Activated CD8-positive, alpha-beta memory T cell treated with anti-CD3 and anti-CD28 coated beads for 4 hours (primary cell): ENCODE results near the gene KCNS3.

Experiments used
- DNase-seq, 2 donors: peaks; one replicate each; pipeline ENCODE4 v3.0.0-alpha.2; 2020; ENCODE audit warnings: low read depth in 2 of 2

Gene KCNS3, protein sequence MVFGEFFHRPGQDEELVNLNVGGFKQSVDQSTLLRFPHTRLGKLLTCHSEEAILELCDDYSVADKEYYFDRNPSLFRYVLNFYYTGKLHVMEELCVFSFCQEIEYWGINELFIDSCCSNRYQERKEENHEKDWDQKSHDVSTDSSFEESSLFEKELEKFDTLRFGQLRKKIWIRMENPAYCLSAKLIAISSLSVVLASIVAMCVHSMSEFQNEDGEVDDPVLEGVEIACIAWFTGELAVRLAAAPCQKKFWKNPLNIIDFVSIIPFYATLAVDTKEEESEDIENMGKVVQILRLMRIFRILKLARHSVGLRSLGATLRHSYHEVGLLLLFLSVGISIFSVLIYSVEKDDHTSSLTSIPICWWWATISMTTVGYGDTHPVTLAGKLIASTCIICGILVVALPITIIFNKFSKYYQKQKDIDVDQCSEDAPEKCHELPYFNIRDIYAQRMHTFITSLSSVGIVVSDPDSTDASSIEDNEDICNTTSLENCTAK

DNA sequence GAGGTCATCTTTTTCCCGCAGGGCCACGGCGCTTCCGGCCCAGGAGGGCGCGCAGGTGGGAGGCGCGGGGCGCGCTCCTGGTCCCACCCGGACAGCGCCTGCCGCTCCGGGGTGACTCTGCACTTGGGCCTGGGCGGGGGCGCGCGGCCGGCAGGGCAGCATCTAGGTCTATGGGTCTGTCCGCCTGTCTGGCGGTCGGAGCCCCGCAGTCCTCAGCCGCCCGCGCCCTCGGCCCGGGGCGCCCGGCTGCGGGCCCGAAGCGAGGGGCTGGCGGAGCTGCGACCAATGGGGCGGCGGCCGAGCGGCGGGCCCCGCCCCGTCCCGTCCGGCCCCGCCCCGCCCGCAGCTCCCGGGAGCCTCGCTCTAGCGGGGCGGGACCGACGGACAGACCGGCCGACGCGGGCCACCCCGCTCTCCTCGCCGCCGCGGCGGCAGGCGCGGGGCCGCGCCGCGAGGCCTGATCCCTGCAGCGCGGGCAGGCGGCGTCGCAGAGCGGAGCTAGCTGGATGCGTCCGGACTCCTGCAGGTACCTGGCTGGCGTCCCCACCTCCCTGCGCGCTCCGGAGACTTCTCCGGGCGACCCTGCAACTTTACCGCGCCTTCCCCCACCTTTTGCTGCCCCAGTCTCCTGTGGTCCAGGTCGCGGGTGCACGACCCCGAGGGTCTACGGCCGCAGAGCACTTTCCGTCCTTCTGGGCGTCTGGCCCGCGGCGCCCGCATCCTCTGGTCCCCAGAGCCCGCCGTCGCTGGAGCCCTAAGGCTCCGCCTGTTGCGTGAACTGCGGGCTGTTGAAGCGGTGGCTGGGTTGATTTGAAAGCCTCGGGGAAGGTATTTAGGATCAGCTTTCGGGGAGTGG, at the start of gene KCNS3:
Gene KCNS3 (plus strand): TSS at position 387 of the 856 bp plus-strand sequence. CDS start 52,342 bp downstream, outside the sequence.
- DNase-seq: no peak

DNA sequence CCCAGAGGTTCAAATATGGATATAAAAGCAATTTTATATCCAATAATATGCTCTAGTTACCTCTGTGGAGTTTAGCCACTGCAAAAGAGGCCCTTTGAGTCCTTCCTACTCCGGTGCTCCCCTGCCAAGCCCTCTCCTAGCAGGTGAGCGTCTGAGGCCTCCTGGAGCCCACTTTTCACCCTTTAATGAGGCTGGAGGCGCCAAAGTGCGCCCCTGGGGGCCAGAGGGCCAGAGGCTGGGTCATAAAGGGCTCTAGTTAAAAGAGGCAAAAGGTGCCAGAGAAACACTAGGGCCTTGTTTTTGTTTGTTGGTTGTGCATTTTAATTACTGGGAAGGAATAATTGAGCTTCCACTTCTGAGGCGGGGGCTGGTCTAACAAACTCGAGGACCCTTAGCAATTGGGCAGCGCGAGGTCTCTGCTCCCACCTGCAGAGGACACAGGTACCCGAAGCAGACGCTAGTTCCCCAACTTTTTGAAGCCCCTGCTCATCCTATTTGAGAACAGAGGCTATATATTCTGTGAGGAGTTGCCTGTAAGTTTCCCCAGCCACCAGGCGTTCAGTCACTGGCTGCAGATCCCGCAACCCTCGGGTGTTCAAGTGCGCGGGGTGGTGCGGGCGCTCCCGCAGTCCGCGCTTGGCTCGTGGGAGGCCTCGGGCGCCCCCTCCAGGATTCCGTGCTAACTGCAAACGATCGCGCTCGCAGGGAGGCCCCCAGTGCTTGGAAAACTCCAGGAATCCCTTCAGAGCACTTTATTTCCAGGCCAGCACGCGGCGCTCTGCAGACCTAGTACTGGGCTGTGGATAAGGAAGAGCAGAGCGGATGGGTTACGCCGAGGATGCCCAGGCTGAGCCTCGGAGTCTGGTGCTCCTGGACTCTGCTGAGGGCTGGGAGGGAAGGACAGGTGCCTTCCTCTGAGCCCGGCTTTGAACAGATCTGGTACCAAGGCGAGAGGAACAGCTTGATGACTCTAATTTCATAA, 48.1 kb upstream of the KCNS3 start:
- DNase-seq: no peak

DNA sequence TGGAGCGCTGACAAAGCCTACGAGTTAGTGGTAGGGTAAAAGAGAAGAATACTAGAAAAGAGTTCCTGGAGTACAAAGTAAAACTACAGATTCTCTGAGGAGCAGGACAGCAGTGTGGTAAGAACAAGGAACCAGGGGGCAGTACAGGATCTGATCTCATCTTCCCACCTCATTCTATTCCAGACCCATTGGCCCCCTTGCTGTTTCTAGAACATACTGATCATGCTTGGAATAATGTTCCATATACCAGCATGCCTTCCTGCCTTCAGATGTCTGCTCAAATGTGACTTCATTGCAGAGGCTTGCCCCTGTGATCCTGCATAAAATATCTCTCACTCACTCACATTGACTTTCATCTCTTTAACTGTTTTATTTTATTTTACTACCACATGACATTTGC, 43.0 kb upstream of the KCNS3 start:
- DNase-seq: no peak

- no peak for DNase-seq
These were observed 38.5 kb upstream of the KCNS3 start for GRCh38 chr2:17839959-17840358.

- DNase-seq: no peak
These were observed 35.0 kb upstream of the KCNS3 start for GRCh38 chr2:17843457-17843856.

DNA sequence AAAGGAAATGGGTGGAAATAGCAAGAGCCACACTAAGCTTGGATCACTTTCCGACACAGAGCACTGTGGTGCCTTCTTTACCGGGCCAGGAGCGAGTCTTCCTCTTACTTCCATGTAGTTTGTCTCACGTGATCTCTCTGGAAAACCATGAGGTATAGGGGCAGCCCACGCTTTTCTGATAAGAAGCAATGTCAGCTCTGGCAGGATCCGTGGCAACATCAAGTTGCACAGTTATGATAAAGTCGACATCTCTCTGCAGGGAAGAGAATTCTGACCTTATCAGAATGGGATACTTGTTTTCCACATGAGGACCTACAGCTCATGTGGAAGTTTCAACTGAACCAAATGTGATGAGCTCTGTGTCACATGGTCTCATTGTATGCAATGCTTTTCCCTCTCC, 32.7 kb upstream of the KCNS3 start:
- no peak for DNase-seq

GRCh38 chr2:17846676-17847075, 31.8 kb upstream of the KCNS3 start:
- no peak for DNase-seq

DNA sequence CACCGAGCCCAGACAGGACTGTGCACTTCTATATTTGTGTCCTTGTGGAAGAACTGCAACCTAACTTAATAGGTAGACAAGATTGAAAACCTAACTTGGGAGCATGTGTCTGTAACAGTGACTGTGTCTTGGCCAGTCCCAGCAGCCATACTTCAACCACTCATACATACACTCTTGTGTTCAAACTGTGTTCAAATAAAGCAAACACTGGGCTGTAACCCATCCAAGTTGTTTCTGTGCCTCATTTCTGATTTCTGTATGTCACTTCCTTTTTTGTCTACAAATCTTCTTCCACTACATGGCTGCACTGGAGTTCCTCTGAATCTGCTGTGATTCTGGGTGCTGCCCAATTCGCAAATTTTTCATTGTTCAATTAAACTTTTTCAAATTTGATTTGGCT, 31.2 kb upstream of the KCNS3 start:
- DNase-seq: no peak

DNA sequence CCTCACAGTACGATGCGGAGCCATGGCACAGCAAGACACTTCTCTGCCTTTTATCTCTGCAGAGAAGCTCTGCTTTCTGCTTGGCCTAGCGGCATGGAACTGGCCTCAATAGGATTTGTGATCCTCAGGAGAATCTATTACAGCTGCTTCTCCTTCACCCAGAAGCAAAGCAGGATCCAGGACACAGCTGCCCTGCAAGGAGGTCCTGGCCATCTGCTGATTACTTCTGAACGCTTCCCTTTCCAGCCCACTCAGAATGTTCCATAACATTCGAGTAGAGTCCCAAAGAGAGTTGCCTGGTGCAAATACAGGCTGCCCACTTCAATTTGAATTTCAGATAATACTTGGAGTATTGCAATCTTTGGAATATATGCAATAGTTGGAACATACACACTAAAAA, 29.2 kb upstream of the KCNS3 start:
- DNase-seq: no peak

GRCh38 chr2:17850151-17850550, 28.3 kb upstream of the KCNS3 start:
- DNase-seq: no peak

DNA sequence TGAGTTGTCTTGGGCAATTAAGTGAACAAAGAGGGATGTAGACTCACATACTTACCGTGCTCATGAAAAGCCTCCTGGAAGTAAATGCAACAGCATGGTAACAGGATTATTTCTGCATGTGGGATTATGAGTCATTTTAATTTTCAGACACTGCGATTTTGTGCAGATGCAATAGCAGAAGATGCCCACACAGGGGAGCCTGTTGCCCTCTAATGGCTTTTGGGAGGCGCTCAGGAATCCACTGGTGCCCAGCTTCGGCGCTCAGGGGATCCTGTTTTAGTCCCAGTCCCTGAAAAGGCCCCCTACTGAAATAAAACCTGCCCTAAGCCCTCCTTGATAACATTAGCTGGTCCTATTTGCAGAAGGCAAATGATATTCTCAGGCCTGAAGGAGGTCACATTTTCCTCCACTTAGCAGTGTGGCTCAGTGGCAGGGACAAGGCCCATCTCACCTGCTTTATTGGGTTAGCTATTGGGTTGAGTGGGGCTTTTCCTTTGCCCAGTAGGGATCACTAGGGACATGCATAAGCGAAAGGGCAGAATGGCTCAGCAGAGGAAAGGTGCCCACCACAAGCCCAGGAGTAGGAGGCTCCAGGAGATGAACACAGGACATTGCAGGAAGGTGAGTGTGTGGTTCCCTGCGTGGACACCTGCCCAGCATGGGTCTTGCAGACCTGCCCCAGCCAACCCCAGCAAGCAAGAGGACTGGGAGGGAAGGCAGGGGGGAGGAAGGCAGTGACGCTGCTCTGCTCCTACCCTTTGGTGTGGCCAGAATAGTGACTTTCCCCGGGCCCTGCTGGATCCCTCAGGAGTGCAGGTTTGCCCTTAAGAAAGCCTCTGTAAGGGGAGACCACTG, 26.5 kb upstream of the KCNS3 start:
- no peak for DNase-seq

DNA sequence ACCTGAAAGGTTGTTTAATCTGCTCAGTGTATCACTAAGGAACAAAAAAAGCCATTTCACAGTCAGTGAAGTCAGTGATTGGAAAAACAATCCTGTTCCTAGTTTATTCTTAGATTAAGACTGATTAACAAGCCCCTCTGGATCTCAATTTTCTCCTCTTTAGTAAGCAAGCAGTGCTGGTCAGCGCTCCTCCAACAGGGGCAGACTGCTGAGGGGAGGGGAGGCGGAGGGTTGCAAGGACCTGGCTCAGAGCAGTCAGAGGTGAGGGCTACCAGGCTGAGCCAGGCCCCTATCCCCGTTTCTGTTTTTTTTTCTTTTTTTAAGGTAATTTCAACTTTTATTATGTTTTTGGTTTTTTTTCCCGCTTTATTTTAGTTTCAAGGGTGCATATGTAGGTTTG, 24.7 kb upstream of the KCNS3 start:
- no peak for DNase-seq

DNA sequence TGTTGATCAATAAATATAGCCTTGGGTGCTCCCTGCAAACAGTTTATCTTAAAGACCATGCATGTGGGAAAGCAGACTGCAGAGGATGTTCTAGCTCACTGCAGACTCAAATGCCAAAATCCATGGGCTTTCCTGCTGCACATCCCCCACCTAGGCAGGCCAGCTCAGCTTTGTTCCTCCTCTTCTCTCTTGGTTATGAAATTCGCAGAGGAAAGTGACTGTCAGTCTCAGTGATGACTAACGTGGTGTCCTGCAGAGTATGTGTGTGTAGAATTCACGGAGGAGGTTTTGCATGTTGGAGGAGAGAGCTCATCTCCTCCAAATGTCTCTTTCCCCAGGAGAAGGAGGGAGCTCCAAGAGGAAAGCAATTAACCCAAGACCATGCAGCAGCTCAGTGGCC, 21.4 kb upstream of the KCNS3 start:
- no peak for DNase-seq

DNA sequence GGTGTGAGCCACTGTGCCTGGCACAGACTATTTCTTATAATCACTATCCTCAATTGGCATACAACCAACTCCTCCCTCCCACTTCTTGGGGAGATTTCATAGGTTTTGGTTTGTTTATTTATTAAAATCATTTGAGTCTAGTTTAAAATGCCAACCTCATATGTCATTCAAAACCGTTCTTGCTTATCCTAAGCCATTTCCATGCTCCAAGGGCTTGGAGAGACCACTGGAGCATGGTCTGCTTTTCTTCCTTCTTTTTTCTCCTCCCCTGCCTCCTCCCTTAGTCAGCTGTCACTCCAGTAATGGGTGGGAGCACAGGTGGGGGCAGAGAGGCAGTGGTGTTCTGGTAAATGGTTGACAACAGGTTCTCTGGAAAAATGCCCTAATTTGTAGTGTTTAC, 20.4 kb upstream of the KCNS3 start:
- no peak for DNase-seq

DNA sequence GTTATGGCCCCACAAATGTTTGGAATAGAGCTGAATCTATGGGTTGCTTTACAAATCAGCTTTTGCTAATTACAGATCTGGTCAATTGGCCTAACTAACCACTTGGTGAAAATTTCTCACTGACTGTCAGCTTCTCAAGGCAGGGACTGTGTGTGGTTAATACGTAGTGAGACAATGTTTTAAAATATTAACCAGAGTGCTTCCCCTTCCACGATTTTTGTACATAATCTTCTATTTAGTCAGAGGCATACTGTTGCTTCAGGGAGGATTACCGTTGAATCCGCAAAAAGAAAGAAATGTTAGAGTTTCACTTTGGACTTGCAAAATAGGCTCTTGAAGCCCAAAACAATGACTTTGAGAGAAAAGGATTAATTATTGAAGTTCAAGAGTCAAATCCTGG, 14.9 kb upstream of the KCNS3 start:
- DNase-seq: no peak

GRCh38 chr2:17864676-17865075, 13.8 kb upstream of the KCNS3 start:
- DNase-seq: no peak

GRCh38 chr2:17867133-17867532, 11.3 kb upstream of the KCNS3 start:
- DNase-seq: no peak

- no peak for DNase-seq
These were observed 9.3 kb upstream of the KCNS3 start for GRCh38 chr2:17869128-17869527.

- no peak for DNase-seq
These were observed 6.8 kb upstream of the KCNS3 start for GRCh38 chr2:17871639-17872038.

GRCh38 chr2:17873021-17873420, 5.4 kb upstream of the KCNS3 start:
- DNase-seq: no peak

- DNase-seq: no peak
These were observed 1.9 kb upstream of the KCNS3 start for GRCh38 chr2:17876590-17876989.
